Measurements from ENCODE around the gene TBCE. TPM values are rescaled to one million over a fixed set of nuclear protein-coding genes. Genes with fewer than 3 reads are reported as not detected.

TBCE gene
- polyA plus RNA-seq, 4 donors, result 47.6 to 60.3 (median 52.3) TPM

DNA sequence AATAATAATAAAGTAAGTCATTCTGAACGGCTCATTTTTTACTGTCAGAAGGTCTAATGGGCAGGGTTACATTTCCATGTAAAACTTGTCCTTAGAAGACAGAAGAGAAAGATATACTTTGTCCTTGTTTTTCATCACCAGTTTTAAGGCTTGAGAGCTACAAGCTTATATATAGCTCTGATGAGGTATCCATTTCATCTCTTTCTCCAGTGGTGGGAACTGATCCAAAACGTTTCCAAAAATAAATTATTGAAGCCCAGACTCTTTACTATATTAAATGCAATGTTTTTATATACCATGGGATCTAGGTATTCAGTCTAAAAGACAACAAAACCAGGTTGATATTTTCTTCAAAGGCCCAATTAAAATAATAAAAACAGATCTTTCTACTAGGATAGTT lies 128.3 kb downstream of the TBCE start:
- no peak for DNase-seq (ENCODE audit: low read depth in 4 of 4, low spot score in 2 of 4)

DNA sequence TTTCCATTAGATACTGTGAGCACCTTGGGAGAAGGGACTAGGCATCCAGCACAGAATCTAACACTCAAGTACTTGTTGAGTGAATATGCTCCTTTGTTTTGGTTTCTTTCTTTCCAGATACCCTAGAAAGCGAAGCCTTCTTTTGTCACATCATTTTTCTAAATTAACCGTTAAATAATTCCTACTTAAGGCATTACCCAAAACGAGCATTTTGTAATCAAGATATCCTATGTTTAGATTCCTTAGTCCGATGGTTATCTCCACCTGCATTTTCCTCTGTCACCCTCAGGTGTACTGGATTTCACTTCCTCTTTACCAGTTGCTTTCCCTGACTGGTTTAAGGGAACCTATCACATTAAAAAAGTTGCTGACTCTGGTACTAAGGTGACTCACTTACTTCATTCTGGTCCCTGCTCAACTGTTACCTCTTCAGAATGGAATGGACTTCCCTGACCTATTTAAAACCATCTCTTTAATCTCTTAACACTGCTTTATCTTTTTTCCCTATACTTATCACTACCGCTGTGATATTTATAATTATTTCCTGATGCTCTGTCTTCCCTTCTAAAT lies 133.8 kb downstream of the TBCE start:
- no peak for DNase-seq (ENCODE audit: low read depth in 4 of 4, low spot score in 2 of 4)

Other genes with a start within 250 kb of the TBCE start
- gene TOMM20, start 238.6 kb upstream of the TBCE start, polyA plus RNA-seq (ENCODE audit: insufficient read length in 4 of 4), result 100 to 1,000 TPM; 173 to 225 (median 207) TPM
- gene RBM34, start 206.2 kb upstream of the TBCE start, polyA plus RNA-seq (ENCODE audit: insufficient read length in 4 of 4), result 10 to 100 TPM; 63.6 to 77.0 (median 73.6) TPM
- gene ARID4B, start 39.2 kb upstream of the TBCE start, polyA plus RNA-seq (ENCODE audit: insufficient read length in 4 of 4), result 10 to 100 TPM; 44.0 to 59.6 (median 49.4) TPM
- gene GGPS1, start 38.9 kb upstream of the TBCE start, polyA plus RNA-seq (ENCODE audit: insufficient read length in 4 of 4), result 10 to 100 TPM; 47.7 to 61.1 (median 57.2) TPM
- gene B3GALNT2, start 137.0 kb downstream of the TBCE start, polyA plus RNA-seq (ENCODE audit: insufficient read length in 4 of 4), result 10 to 100 TPM; 17.5 to 31.3 (median 26.2) TPM